Adrenal gland (tissue), 12 donors: Measurements from ENCODE around the gene MEIOB. TPM values are rescaled to one million over a fixed set of nuclear protein-coding genes. Genes with fewer than 3 reads are reported as not detected.
A peak's percentile ranks its signal among the peaks of the same experiment; 100 is the strongest.

Experiments used
- DNase-seq, 7 donors: peaks; one replicate each; pipeline ENCODE4 v3.0.0-alpha.2; 2019 to 2020
- H3K27ac ChIP-seq, 5 donors: fragments of 200-600 bp; sonication (generic) in 4 of 5; 1 replicate in 3 of 5; 2 replicates in 2 of 5; pipeline versions ENCODE4 v1.5.1 to v1.8.0; 2016 to 2020; ENCODE audit warnings: mild to moderate bottlenecking in 1 of 5
- H3K27me3 ChIP-seq: fragments of 200-600 bp; 2 replicates; pipeline ENCODE4 v1.8.0; 2021
- H3K36me3 ChIP-seq, 2 donors: fragments of 200-600 bp; replicated peaks in 1 of 2; 1 replicate in 1 of 2; 2 replicates in 1 of 2; pipeline versions ENCODE4 v1.5.1 to v1.8.0; 2018 to 2022
- H3K4me1 ChIP-seq, 2 donors: fragments of 200-600 bp; replicated peaks in 1 of 2; 1 replicate in 1 of 2; 2 replicates in 1 of 2; pipeline versions ENCODE4 v1.5.1 to v1.8.0; 2018 to 2021
- H3K4me3 ChIP-seq, 4 donors: fragments of 200-600 bp; sonication (generic) in 3 of 4; one replicate each; pipeline ENCODE4 v1.5.1; 2016 to 2018
- H3K9me3 ChIP-seq, 3 donors: fragments of 200-600 bp; sonication (generic) in 1 of 3; replicated peaks in 1 of 3; 1 replicate in 2 of 3; 2 replicates in 1 of 3; pipeline versions ENCODE4 v1.5.1 to v1.8.0; 2016 to 2021
- POLR2A ChIP-seq, 2 donors: fragments of 450-650 bp; IDR thresholded peaks; one replicate each; pipeline ENCODE4 v1.6.1; 2017; ENCODE audit warnings: antibody characterized with exemption in 2 of 2, mild to moderate bottlenecking in 2 of 2, moderate library complexity in 1 of 2
- WGBS, 4 donors: extraction: QIAGEN DNeasy Blood & Tissue Kit in 2 of 4; methylation state at CpG; one replicate each; pipeline versions ENCODE4 v1.1.5 to v1.1.7; 2013 to 2017; 5-methylcytosine and 5-hydroxymethylcytosine counted together
- intact Hi-C, 2 donors: fragments of 100-400 bp; cut with DNase I; formaldehyde crosslinking; loops; one replicate each; pipeline versions ENCODE4 v1.14.1 to v1.15.0; 2022 to 2023
- polyA plus RNA-seq, 3 donors: library from polyadenylated mRNA; stranded (reverse); fragments of 200-250 nt in 2 of 3; fragments of 350-450 nt in 1 of 3; fragmentation: Illumina TruSeq in 1 of 3; extraction: RNeasy Lipid Tissue Mini Kit (QIAGEN cat#74804) in 1 of 3; gene quantifications; one replicate each; pipeline ENCODE4 v1.2.3, GENCODE V29; 2013 to 2014
- total RNA-seq, 9 donors: library from RNA; depleted of rRNA in 4 of 9; stranded (reverse); fragments of >200 nt in 4 of 9; fragments of 120-200 nt in 1 of 9; fragmentation: NEBNext Ultra II Directional in 1 of 9; extraction: Animal tissue kit (Norgen Biotek cat#: 25700) in 1 of 9; gene quantifications; one replicate each; pipeline versions ENCODE4 v1.1.0 to v1.2.4, GENCODE V29; 2013 to 2023
- TF ChIP-seq, protein P1 (sequence below), 6 experiments: fragments of 450-650 bp in 4 of 6; fragments of 200-600 bp in 2 of 6; sonication (generic) in 1 of 6; IDR thresholded peaks; 1 replicate in 5 of 6; 2 replicates in 1 of 6; pipeline versions ENCODE4 v1.5.1 to v1.8.0; 2016 to 2021; ENCODE audit warnings: antibody characterized with exemption in 6 of 6, mild to moderate bottlenecking in 2 of 6, moderate library complexity in 1 of 6
- donor health status: healthy with polysubstance abuse.
- donor health status: Bipolar disorder and iron deficiency.
- donor health status: DM: yes; HTN: yes; CAD: no.
- donor health status: DM: no; HTN: no; CAD: no.
- donor health status: DM: no; HTN: no; CAD: no.
- donor health status: DM: yes; HTN: yes; CAD: no.

MEIOB gene
- total and polyA plus RNA-seq, 12 donors: 0.23 TPM; not detected in 11

DNA sequence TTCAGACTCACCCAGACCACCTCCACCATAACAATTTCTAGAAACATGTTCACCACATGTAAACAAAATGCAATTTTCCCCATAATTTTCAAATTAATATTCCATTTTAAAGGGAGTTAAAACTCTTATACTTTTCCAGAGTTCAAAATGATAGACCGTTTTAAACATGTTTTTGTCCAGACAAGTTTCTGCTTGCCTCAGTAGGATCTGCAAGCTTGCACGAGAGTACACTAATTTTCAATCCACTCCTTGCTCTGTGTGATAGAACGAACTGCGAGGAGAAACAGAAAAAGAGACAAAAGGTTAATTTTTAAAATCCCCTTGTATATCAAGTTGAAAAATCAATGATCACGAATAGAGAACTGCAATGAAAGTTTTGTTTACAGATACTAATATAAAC, 37.9 kb downstream of the MEIOB start:
- intact Hi-C loops: no loop called here
- no peaks in the 10 kb centered on the region for H3K9me3 ChIP-seq
- 87 to 94% (median 92%) methylated on average over 5 of the region's 5 CpGs for WGBS, 4 donors
- no peak for DNase-seq
- TF ChIP-seq POLR2A (IDR thresholded peaks at IDR 0.05): no peak
- TF ChIP-seq, protein P1, sequence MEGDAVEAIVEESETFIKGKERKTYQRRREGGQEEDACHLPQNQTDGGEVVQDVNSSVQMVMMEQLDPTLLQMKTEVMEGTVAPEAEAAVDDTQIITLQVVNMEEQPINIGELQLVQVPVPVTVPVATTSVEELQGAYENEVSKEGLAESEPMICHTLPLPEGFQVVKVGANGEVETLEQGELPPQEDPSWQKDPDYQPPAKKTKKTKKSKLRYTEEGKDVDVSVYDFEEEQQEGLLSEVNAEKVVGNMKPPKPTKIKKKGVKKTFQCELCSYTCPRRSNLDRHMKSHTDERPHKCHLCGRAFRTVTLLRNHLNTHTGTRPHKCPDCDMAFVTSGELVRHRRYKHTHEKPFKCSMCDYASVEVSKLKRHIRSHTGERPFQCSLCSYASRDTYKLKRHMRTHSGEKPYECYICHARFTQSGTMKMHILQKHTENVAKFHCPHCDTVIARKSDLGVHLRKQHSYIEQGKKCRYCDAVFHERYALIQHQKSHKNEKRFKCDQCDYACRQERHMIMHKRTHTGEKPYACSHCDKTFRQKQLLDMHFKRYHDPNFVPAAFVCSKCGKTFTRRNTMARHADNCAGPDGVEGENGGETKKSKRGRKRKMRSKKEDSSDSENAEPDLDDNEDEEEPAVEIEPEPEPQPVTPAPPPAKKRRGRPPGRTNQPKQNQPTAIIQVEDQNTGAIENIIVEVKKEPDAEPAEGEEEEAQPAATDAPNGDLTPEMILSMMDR (IDR thresholded peaks at IDR 0.05): no peak
- H3K27me3 ChIP-seq: no peaks in the 10 kb centered on the region
- no peak overlapping the region for H3K27ac ChIP-seq
- H3K4me1 ChIP-seq: peaks cover 7 to 15% of the 10 kb centered on the region in 2 donors
- no peaks in the 10 kb centered on the region for H3K36me3 ChIP-seq
- H3K4me3 ChIP-seq: no peak overlapping the region

DNA sequence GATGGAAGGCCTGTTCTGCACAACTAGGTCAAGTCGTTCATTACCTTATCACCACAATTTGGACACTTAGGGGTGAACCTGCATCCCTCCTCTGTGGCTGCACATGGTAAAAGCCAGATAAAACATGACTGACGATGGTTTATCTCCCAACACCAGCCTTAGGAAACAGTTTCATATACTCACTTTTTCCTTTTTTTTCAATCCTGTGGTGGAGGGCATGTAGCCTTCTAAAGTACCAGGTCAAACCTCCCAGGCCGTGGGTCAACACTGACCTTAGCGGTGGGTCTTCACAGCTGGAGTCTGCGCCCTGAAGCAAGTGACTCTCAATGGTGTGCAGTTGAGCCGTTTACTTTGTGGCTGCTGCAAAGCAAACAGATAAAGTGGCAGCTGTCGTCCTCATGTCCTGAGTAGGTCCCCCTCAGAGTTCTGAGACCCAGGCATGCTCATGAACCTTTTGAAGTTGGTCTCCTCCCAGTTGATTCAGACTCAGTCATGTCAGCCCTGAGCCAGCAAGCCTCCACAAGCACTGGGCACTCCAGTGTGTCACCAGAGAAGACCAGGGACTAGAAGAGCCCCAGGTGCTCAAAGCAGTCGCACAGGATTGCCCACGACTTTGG, 39.0 kb downstream of the MEIOB start:
- intact Hi-C loops: no loop called here
- WGBS, 4 donors: 60 to 82% (median 75%) methylated on average over 7 to 9 of the region's 9 CpGs

DNA sequence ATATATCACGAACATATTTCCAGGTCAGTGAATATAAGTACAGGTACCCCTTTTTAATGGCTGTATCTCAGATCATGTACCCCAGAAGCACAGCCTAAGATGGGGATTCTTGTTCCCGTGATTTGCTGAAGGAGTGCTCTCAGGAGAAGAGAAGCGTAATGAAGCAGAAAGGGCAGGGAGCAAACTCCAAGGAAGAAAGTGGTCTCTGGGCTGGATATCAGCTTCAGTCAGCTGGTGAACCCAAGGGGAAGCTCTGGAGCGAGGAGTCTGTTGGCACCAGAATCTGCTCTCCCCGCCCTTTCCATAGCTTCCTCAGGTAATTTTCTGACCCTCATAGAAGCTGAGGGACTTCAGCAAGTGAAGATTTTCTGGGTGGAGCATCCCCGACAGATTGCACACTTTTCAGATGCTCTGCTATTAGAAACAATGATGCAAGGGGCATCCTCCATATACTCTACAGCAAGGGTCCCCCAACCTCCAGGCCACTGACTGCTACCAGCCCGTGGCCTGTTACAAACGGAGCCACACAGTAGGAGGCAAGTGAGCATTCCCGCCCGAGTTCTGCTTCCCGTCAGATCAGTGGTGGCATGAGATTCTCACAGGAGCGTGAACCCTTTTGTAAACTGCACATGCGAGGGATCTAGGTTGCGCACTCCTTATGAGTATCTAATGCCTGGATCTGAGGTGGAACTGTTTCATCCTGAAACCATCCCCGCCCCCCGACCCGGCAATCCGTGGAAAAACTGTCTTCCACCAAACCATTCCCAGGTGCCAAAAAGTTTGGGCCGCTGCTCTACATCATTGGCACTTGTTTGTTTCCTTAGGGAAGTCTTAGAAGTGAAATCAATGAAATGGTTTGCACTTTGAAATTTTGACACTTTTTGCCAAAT, 40.5 kb downstream of the MEIOB start:
- intact Hi-C loops: no loop called here
- Histone ChIP-seq H3K9me3 (no peaks in the 10 kb centered on the region), H3K36me3 (no peaks in the 10 kb centered on the region), H3K4me1 (peaks cover 22 to 32% of the 10 kb centered on the region in 2 donors), H3K4me3 (no peak overlapping the region), H3K27me3 (no peaks in the 10 kb centered on the region), H3K27ac (no peak overlapping the region)
- WGBS, 4 donors: 84 to 92% (median 87%) methylated on average over 13 to 19 of the region's 19 CpGs
- TF ChIP-seq POLR2A (IDR thresholded peaks at IDR 0.05): no peak
- TF ChIP-seq, protein P1 (IDR thresholded peaks at IDR 0.05): no peak
- no peak for DNase-seq

More for the DNA sequence above, 39.0 kb downstream of the MEIOB start:
- H3K4me3 ChIP-seq: no peak overlapping the region
- no peak overlapping the region for H3K27ac ChIP-seq
- no peaks in the 10 kb centered on the region for H3K36me3 ChIP-seq
- no peak for DNase-seq
- no peaks in the 10 kb centered on the region for H3K27me3 ChIP-seq
- H3K4me1 ChIP-seq: peaks cover 18 to 26% of the 10 kb centered on the region in 2 donors
- no peak for TF ChIP-seq POLR2A (IDR thresholded peaks at IDR 0.05)
- TF ChIP-seq, protein P1 (IDR thresholded peaks at IDR 0.05): no peak
- no peaks in the 10 kb centered on the region for H3K9me3 ChIP-seq

DNA sequence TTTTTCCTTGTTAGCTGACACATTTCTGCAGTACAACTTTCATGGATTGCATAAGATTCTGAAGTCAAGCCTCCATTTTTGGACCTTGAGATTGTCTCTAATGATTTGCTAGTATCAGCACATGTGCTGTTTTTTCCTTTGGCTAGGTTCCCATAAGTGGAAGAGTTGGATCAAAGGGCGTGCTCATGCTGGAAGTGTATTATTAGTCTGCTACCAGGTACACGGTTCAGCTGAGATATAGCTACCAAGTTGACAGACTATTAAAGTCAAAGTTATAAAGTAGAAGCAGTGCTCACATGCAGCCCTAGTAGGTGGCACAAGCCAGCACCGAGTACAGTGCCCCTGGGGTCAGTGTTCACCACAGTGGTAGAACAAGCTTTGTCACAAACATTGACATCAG, 41.8 kb downstream of the MEIOB start:
- DNase-seq: peak in 1 of 7 donors; percentile 56
- intact Hi-C loops: no loop called here
- Histone ChIP-seq H3K36me3 (no peaks in the 10 kb centered on the region), H3K9me3 (no peaks in the 10 kb centered on the region), H3K4me3 (no peak overlapping the region), H3K4me1 (peaks cover 31 to 40% of the 10 kb centered on the region in 2 donors), H3K27ac (peak overlapping the region in 1 of 5 donors; percentile 75), H3K27me3 (no peaks in the 10 kb centered on the region)
- TF ChIP-seq, protein P1 (IDR thresholded peaks at IDR 0.05): no peak
- TF ChIP-seq POLR2A (IDR thresholded peaks at IDR 0.05): no peak
- WGBS, 4 donors: 30 to 55% (median 41%) methylated on average over 3 of the region's 3 CpGs
